Right kidney (tissue), 9 donors: ENCODE data around the gene FCER1A.
"Not testable (repeated sequence)": the region's sequence is repeated elsewhere in the genome, so short reads cannot be mapped to it uniquely, and the experiment has no call there.

Experiments used
- DNase-seq: peaks from one replicate; pipeline ENCODE4 v3.0.0-alpha.2; 2016
- long read RNA-seq, 8 donors: transcript quantifications; one replicate each; lab custom pipeline, GENCODE V29; 2026

FCER1A gene
- long read RNA-seq, donor 1 = 0 reads
- long read RNA-seq, donor 2 = 0 reads
- long read RNA-seq, donor 3 = 0 reads
- long read RNA-seq, donor 4 = 0 reads
- long read RNA-seq, donor 5 = 0 reads
- long read RNA-seq, donor 6 = 0 reads
- long read RNA-seq, donor 7 = 0 reads
- long read RNA-seq, donor 8 = 0 reads

- DNase-seq = no peak
Observed at GRCh38 chr1:159302095-159302494, at the start of gene FCER1A. Gene FCER1A, plus strand, starts transcription at chr1:159302336. Its CDS starts 29 bp downstream, at chr1:159302365.

GRCh38 chr1:159261311-159261710 is 40.8 kb upstream of the FCER1A start:
- DNase-seq = no peak

- DNase-seq = no peak
Observed at GRCh38 chr1:159261721-159262494, 40.2 kb upstream of the FCER1A start.

- DNase-seq = no peak
Observed at GRCh38 chr1:159266832-159267231, 35.3 kb upstream of the FCER1A start.

- no peak for DNase-seq
Observed at GRCh38 chr1:159274631-159275030, 27.5 kb upstream of the FCER1A start.

- no peak for DNase-seq
Observed at GRCh38 chr1:159275891-159276290, 26.2 kb upstream of the FCER1A start.

GRCh38 chr1:159279773-159280172 is 22.4 kb upstream of the FCER1A start:
- DNase-seq = no peak

- DNase-seq = no peak
Observed at GRCh38 chr1:159282118-159282517, 20.0 kb upstream of the FCER1A start.

- DNase-seq = no peak
Observed at GRCh38 chr1:159289060-159289459, 13.1 kb upstream of the FCER1A start.

- no peak for DNase-seq
Observed at GRCh38 chr1:159291424-159291823, 10.7 kb upstream of the FCER1A start.

- DNase-seq = no peak
Observed at GRCh38 chr1:159296706-159297375, 5.3 kb upstream of the FCER1A start.

GRCh38 chr1:159300146-159300545 is 2.0 kb upstream of the FCER1A start:
- DNase-seq = no peak

GRCh38 chr1:159307346-159308020 is 5.3 kb downstream of the FCER1A start:
- no peak for DNase-seq

- DNase-seq = no peak
Observed at GRCh38 chr1:159311679-159312078, 9.5 kb downstream of the FCER1A start.

- no peak for DNase-seq
Observed at GRCh38 chr1:159315381-159315780, 13.2 kb downstream of the FCER1A start.

GRCh38 chr1:159318784-159319551 is 16.8 kb downstream of the FCER1A start:
- DNase-seq = no peak

GRCh38 chr1:159334797-159335196 is 32.7 kb downstream of the FCER1A start:
- DNase-seq = no peak

- no peak for DNase-seq
Observed at GRCh38 chr1:159338018-159338417, 35.9 kb downstream of the FCER1A start.

GRCh38 chr1:159339536-159339935 is 37.4 kb downstream of the FCER1A start:
- DNase-seq = no peak

- DNase-seq = no peak
Observed at GRCh38 chr1:159341736-159342135, 39.6 kb downstream of the FCER1A start.

GRCh38 chr1:159342761-159343425 is 40.8 kb downstream of the FCER1A start:
- DNase-seq = no peak

GRCh38 chr1:159349374-159349773 is 47.2 kb downstream of the FCER1A start:
- DNase-seq = not testable (repeated sequence)
